ENCODE results near the gene PRTFDC1. TPM values are rescaled to one million over a fixed set of nuclear protein-coding genes. Genes with fewer than 3 reads are reported as not detected.

PRTFDC1 gene
- total and polyA plus RNA-seq, 2 of the 8 experiments (the other 6 are each of a cell fraction or from before 2014, with no cell fraction given), result 5.9 to 6.6 TPM

DNA sequence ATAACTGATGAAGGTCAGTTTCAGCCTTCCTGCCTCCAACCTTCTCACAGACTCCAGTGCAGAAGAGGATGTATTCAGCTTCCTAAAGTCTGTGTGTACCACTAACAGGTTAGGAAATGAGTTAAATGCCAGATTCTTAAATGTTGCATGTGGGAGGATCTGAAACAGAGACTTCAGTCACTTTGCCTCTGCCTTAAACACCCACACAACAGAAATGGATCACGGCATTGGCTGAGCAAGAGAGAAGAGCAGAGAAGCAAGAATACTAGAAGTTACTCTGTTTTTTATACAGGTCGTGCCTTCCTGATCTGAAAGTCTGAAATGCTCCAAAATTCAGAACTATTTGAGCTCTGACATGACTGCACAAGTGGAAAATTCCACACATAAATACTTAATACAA, 129.8 kb downstream of the PRTFDC1 start:
- H3K18ac ChIP-seq (ENCODE audit: extremely low read depth, low read length), result no peak overlapping the region
- H4K91ac ChIP-seq (replicated peaks; ENCODE audit: insufficient read length, low read length), result no peak overlapping the region
- no peak overlapping the region for H2AFZ ChIP-seq (ENCODE audit: low read length)
- no peak overlapping the region for H3K56ac ChIP-seq (replicated peaks; ENCODE audit: insufficient read length, low read depth, low read length)
- FAIRE-seq (no peak), DNase-seq (ENCODE audit: low read depth in 1 of 2, low spot score in 2 of 2) (no peak)
- H3K23me2 ChIP-seq (ENCODE audit: low read depth, low read length), result no peaks in the 10 kb centered on the region
- H2BK20ac ChIP-seq (ENCODE audit: low read length), result no peak overlapping the region
- H3K4me1 ChIP-seq (replicated peaks in 1 of 4; ENCODE audit: control insufficient read depth in 3 of 4, insufficient read depth in 4 of 4, low read length in 3 of 4), result no peaks in the 10 kb centered on the region
- no peaks in the 10 kb centered on the region for H3K36me3 ChIP-seq (ENCODE audit: control insufficient read depth in 2 of 4, insufficient read depth in 4 of 4, low read length in 3 of 4)
- no peak overlapping the region for H3K4me3 ChIP-seq (ENCODE audit: extremely low read depth in 1 of 4, insufficient read depth in 2 of 4, low read depth in 3 of 4, low read length in 4 of 4)
- H2BK15ac ChIP-seq (ENCODE audit: low read length), result no peak overlapping the region
- H3K79me1 ChIP-seq (ENCODE audit: low read depth, low read length), result no peaks in the 10 kb centered on the region
- ChIA-PET CTCF (ENCODE audit: partially characterized antibody) (no interaction called here), POLR2A (ENCODE audit: partially characterized antibody) (no interaction called here)
- no peak overlapping the region for H2BK5ac ChIP-seq (ENCODE audit: low read depth, low read length)
- H4K5ac ChIP-seq (ENCODE audit: insufficient read length, low read depth, low read length), result no peak overlapping the region
- H4K20me1 ChIP-seq (replicated peaks in 1 of 2; ENCODE audit: control insufficient read depth in 1 of 2, insufficient read depth in 2 of 2, low read length in 2 of 2), result no peaks in the 10 kb centered on the region
- no peaks in the 10 kb centered on the region for H3K9me3 ChIP-seq (ENCODE audit: insufficient read depth in 2 of 2, low read depth in 1 of 2, low read length in 1 of 2)
- no peak overlapping the region; a peak in 1 of 7 replicates for H3K9ac ChIP-seq (replicated peaks in 1 of 4; ENCODE audit: extremely low read depth in 1 of 4, low read depth in 3 of 4, low read length in 3 of 4)
- H3K27ac ChIP-seq (ENCODE audit: low read depth, low read length), result no peak overlapping the region
- no peak overlapping the region for H3K14ac ChIP-seq (ENCODE audit: insufficient read length)
- H2AK5ac ChIP-seq (ENCODE audit: low read depth, low read length), result no peak overlapping the region
- no peak overlapping the region for H3K23ac ChIP-seq (ENCODE audit: insufficient read length)
- no peaks in the 10 kb centered on the region for H3K79me2 ChIP-seq (ENCODE audit: control insufficient read depth in 1 of 2, insufficient read depth in 2 of 2, low read length in 2 of 2)
- H3K27me3 ChIP-seq (replicated peaks in 1 of 4; ENCODE audit: control insufficient read depth in 3 of 4, extremely low read depth in 1 of 4, insufficient read depth in 3 of 4, low read length in 3 of 4), result no peaks in the 10 kb centered on the region
- WGBS, 2 experiments (ENCODE audit: extremely low coverage in 1 of 2, insufficient coverage in 1 of 2, insufficient read length in 1 of 2, insufficient replicate concordance in 2 of 2, low coverage in 1 of 2, low lambda C conversion rate in 2 of 2, missing lambda C conversion rate in 1 of 2), result 92% methylated on average over 2 of the region's 2 CpGs; no CpG with 5 or more reads in 1 of the 2 experiments
- H2BK120ac ChIP-seq (replicated peaks; ENCODE audit: low read depth, low read length), result no peak overlapping the region
- H3K4ac ChIP-seq (replicated peaks; ENCODE audit: insufficient read length, low read depth, low read length), result no peak overlapping the region
- TF ChIP-seq ASH2L (IDR thresholded peaks at IDR 0.05; ENCODE audit: low read length) (no peak), BACH1 (IDR thresholded peaks at IDR 0.05; ENCODE audit: low read length) (no peak)
- no peak overlapping the region for H2BK12ac ChIP-seq (ENCODE audit: low read depth, low read length)
- no peak overlapping the region for H3K4me2 ChIP-seq (ENCODE audit: insufficient read depth in 1 of 2, low read depth in 2 of 2, low read length in 2 of 2)
- no peak overlapping the region for H4K8ac ChIP-seq (ENCODE audit: extremely low read depth, insufficient read depth, low read length)

All from H1 (cell line).